VCaP (cell line): ENCODE measurements around the gene CLEC14A.

ENCODE experiments used
- H3K27ac ChIP-seq: fragments of 450-650 bp; 2 replicates; pipeline ENCODE4 v1.5.1; 2017
- TF ChIP-seq, protein P1 (sequence below): fragments of 450-650 bp; conservative IDR thresholded peaks from 2 replicates; pipeline ENCODE4 v1.5.1; 2017; ENCODE audit warnings: mild to moderate bottlenecking, moderate library complexity

The CLEC14A gene

GRCh38 chr14:38209572-38210557 lies 46.0 kb downstream of the CLEC14A start:
- H3K27ac ChIP-seq: peak overlapping the region; percentile 70
- TF ChIP-seq, protein P1, sequence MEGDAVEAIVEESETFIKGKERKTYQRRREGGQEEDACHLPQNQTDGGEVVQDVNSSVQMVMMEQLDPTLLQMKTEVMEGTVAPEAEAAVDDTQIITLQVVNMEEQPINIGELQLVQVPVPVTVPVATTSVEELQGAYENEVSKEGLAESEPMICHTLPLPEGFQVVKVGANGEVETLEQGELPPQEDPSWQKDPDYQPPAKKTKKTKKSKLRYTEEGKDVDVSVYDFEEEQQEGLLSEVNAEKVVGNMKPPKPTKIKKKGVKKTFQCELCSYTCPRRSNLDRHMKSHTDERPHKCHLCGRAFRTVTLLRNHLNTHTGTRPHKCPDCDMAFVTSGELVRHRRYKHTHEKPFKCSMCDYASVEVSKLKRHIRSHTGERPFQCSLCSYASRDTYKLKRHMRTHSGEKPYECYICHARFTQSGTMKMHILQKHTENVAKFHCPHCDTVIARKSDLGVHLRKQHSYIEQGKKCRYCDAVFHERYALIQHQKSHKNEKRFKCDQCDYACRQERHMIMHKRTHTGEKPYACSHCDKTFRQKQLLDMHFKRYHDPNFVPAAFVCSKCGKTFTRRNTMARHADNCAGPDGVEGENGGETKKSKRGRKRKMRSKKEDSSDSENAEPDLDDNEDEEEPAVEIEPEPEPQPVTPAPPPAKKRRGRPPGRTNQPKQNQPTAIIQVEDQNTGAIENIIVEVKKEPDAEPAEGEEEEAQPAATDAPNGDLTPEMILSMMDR: no peak

DNA sequence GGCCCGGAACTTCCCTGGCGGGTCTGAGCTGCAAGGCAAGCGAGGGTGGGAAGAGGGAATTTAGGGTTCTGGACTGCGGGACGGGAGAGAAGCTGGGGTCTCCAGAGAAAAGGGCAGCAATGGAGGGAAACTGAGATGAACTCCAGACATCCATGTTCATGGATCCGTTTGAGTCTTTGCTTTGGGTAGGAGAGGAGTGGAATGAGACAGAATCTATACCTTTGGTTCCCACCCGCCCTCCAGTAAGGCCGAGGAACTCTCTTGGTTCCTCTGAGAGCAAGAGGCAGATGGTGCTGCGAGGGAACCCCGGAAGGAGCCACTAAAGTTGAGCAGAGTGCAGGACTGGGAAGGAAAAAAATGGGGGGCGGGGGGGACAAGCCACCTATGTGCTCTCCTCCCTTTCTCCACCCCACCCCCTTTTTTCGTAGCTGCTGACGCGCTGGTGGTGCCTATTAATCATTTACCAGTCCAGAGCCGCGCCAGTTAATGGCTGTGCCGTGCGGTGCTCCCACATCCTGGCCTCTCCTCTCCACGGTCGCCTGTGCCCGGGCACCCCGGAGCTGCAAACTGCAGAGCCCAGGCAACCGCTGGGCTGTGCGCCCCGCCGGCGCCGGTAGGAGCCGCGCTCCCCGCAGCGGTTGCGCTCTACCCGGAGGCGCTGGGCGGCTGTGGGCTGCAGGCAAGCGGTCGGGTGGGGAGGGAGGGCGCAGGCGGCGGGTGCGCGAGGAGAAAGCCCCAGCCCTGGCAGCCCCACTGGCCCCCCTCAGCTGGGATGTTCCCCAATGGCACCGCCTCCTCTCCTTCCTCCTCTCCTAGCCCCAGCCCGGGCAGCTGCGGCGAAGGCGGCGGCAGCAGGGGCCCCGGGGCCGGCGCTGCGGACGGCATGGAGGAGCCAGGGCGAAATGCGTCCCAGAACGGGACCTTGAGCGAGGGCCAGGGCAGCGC lies 47.0 kb downstream of the CLEC14A start:
- TF ChIP-seq, protein P1: peak; percentile 70
- peak overlapping the region; percentile 70 for H3K27ac ChIP-seq

GRCh38 chr14:38207736-38208617 lies 47.9 kb downstream of the CLEC14A start, which contains the start of gene SSTR1:
Gene SSTR1 (plus strand): TSS chr14:38207904. CDS start chr14:38209390, 1,486 bp downstream.
- H3K27ac ChIP-seq: peak within 1 kb of the TSS; percentile 70
- TF ChIP-seq, protein P1: no peak

DNA sequence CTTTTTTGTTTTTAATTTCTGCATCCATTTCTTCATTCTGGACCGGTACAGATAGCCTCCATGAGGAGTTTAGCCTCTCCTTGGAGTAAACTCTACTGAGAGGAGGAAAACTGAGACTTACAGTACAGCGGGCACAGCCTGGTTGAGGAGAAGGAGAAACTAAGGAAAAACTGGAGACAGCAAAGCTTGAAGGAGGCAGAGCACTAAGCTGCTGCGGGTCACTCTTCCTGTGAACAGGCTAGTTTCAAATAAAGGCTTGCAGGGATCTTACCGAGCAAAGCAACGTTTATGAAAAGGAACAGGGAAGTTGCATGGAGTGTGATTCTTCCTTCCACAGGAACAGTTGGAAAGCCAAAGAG lies 48.5 kb downstream of the CLEC14A start:
- peak overlapping the region; percentile 70 for H3K27ac ChIP-seq
- TF ChIP-seq, protein P1: no peak

- H3K27ac ChIP-seq: peak overlapping the region; percentile 70
- TF ChIP-seq, protein P1: no peak
Measured at GRCh38 chr14:38206689-38207376, 49.1 kb downstream of the CLEC14A start.

- TF ChIP-seq, protein P1: no peak
- no peak overlapping the region for H3K27ac ChIP-seq
Measured at GRCh38 chr14:38205949-38206665, 49.8 kb downstream of the CLEC14A start.
